Adrenal gland (tissue), 12 donors: ENCODE data around the gene AKR7A3. TPM values are rescaled to one million over a fixed set of nuclear protein-coding genes. Genes with fewer than 3 reads are reported as not detected.

Experiments
- DNase-seq, 7 donors: peaks; one replicate each; pipeline ENCODE4 v3.0.0-alpha.2; 2019 to 2020
- H3K27ac ChIP-seq, 5 donors: fragments of 200-600 bp; sonication (generic) in 4 of 5; 1 replicate in 3 of 5; 2 replicates in 2 of 5; pipeline versions ENCODE4 v1.5.1 to v1.8.0; 2016 to 2020; ENCODE audit warnings: mild to moderate bottlenecking in 1 of 5
- H3K27me3 ChIP-seq: fragments of 200-600 bp; 2 replicates; pipeline ENCODE4 v1.8.0; 2021
- H3K36me3 ChIP-seq, 2 donors: fragments of 200-600 bp; replicated peaks in 1 of 2; 1 replicate in 1 of 2; 2 replicates in 1 of 2; pipeline versions ENCODE4 v1.5.1 to v1.8.0; 2018 to 2022
- H3K4me1 ChIP-seq, 2 donors: fragments of 200-600 bp; replicated peaks in 1 of 2; 1 replicate in 1 of 2; 2 replicates in 1 of 2; pipeline versions ENCODE4 v1.5.1 to v1.8.0; 2018 to 2021
- H3K4me3 ChIP-seq, 4 donors: fragments of 200-600 bp; sonication (generic) in 3 of 4; one replicate each; pipeline ENCODE4 v1.5.1; 2016 to 2018
- H3K9me3 ChIP-seq, 3 donors: fragments of 200-600 bp; sonication (generic) in 1 of 3; replicated peaks in 1 of 3; 1 replicate in 2 of 3; 2 replicates in 1 of 3; pipeline versions ENCODE4 v1.5.1 to v1.8.0; 2016 to 2021
- POLR2A ChIP-seq, 2 donors: fragments of 450-650 bp; IDR thresholded peaks; one replicate each; pipeline ENCODE4 v1.6.1; 2017; ENCODE audit warnings: antibody characterized with exemption in 2 of 2, mild to moderate bottlenecking in 2 of 2, moderate library complexity in 1 of 2
- WGBS, 4 donors: extraction: QIAGEN DNeasy Blood & Tissue Kit in 2 of 4; methylation state at CpG; one replicate each; pipeline versions ENCODE4 v1.1.5 to v1.1.7; 2013 to 2017; 5-methylcytosine and 5-hydroxymethylcytosine counted together
- intact Hi-C, 2 donors: fragments of 100-400 bp; cut with DNase I; formaldehyde crosslinking; loops; one replicate each; pipeline versions ENCODE4 v1.14.1 to v1.15.0; 2022 to 2023
- polyA plus RNA-seq, 3 donors: library from polyadenylated mRNA; stranded (reverse); fragments of 200-250 nt in 2 of 3; fragments of 350-450 nt in 1 of 3; fragmentation: Illumina TruSeq in 1 of 3; extraction: RNeasy Lipid Tissue Mini Kit (QIAGEN cat#74804) in 1 of 3; gene quantifications; one replicate each; pipeline ENCODE4 v1.2.3, GENCODE V29; 2013 to 2014
- total RNA-seq, 9 donors: library from RNA; depleted of rRNA in 4 of 9; stranded (reverse); fragments of >200 nt in 4 of 9; fragments of 120-200 nt in 1 of 9; fragmentation: NEBNext Ultra II Directional in 1 of 9; extraction: Animal tissue kit (Norgen Biotek cat#: 25700) in 1 of 9; gene quantifications; one replicate each; pipeline versions ENCODE4 v1.1.0 to v1.2.4, GENCODE V29; 2013 to 2023
- TF ChIP-seq, protein P1 (sequence below), 6 experiments: fragments of 450-650 bp in 4 of 6; fragments of 200-600 bp in 2 of 6; sonication (generic) in 1 of 6; IDR thresholded peaks; 1 replicate in 5 of 6; 2 replicates in 1 of 6; pipeline versions ENCODE4 v1.5.1 to v1.8.0; 2016 to 2021; ENCODE audit warnings: antibody characterized with exemption in 6 of 6, mild to moderate bottlenecking in 2 of 6, moderate library complexity in 1 of 6
- donor health status: healthy with polysubstance abuse.
- donor health status: Bipolar disorder and iron deficiency.
- donor health status: DM: yes; HTN: yes; CAD: no.
- donor health status: DM: no; HTN: no; CAD: no.
- donor health status: DM: no; HTN: no; CAD: no.
- donor health status: DM: yes; HTN: yes; CAD: no.

The AKR7A3 gene
- total and polyA plus RNA-seq, 12 donors = 1.1 to 11.3 (median 4.5) TPM

DNA sequence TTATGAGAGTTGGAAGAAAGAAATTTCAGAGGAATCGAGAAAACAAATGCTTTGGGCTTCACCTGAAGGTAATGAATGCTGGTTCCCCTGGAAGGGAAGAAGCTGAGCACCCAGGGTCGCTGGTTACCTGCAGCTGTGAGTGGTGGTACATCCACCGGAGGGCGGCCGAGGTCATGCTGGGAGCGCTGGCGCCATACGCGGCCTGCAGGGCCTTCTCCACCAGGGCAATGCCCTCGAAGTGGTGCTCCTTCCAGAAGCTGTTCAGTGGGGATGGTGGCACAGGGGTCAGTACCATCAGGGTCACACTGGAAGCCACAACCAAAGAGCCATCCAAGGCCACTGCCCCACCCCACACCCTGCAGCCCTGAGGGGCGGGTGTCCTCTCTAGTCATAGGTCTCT lies 20.1 kb downstream of the AKR7A3 start:
- intact Hi-C loops = loop anchor here in 1 of 2 donors (10.0 kb wide), 1 partner anchor 386 kb away; no protein-coding TSS in a partner anchor
- TF ChIP-seq, protein P1, sequence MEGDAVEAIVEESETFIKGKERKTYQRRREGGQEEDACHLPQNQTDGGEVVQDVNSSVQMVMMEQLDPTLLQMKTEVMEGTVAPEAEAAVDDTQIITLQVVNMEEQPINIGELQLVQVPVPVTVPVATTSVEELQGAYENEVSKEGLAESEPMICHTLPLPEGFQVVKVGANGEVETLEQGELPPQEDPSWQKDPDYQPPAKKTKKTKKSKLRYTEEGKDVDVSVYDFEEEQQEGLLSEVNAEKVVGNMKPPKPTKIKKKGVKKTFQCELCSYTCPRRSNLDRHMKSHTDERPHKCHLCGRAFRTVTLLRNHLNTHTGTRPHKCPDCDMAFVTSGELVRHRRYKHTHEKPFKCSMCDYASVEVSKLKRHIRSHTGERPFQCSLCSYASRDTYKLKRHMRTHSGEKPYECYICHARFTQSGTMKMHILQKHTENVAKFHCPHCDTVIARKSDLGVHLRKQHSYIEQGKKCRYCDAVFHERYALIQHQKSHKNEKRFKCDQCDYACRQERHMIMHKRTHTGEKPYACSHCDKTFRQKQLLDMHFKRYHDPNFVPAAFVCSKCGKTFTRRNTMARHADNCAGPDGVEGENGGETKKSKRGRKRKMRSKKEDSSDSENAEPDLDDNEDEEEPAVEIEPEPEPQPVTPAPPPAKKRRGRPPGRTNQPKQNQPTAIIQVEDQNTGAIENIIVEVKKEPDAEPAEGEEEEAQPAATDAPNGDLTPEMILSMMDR (IDR thresholded peaks at IDR 0.05) = no peak
- TF ChIP-seq POLR2A (IDR thresholded peaks at IDR 0.05) = no peak
- Histone ChIP-seq H3K27me3 (no peaks in the 10 kb centered on the region), H3K9me3 (no peaks in the 10 kb centered on the region), H3K36me3 (no peaks in the 10 kb centered on the region), H3K4me1 (no peaks in the 10 kb centered on the region), H3K4me3 (no peak overlapping the region), H3K27ac (no peak overlapping the region)
- DNase-seq = no peak
- 81 to 88% (median 84%) methylated on average over 7 to 11 of the region's 11 CpGs for WGBS, 4 donors

DNA sequence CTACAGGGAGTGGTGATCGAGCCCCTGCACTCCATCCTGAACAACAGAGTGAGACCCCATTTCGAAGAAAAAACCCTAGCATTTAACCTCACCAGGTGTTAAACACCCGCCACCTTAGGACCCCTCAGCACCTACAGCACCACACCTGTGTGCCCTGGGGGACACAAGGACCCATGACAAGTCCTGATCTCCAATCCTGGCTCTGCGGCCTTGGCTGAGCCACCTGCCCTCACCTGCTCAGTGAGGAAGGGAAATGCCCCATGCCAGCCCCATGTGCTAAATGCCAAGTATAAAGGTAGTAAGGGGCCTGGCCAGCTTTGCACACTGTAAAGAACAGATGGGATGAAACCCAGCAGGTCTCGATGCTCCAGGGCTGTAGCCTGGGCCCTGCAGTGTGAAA lies 25.8 kb downstream of the AKR7A3 start:
- intact Hi-C loops = loop anchor here in 1 of 2 donors (10.0 kb wide), 1 partner anchor 392 kb away; no protein-coding TSS in a partner anchor
- no peak for DNase-seq
- TF ChIP-seq, protein P1 (IDR thresholded peaks at IDR 0.05) = no peak
- no peak for TF ChIP-seq POLR2A (IDR thresholded peaks at IDR 0.05)
- Histone ChIP-seq H3K27me3 (no peaks in the 10 kb centered on the region), H3K27ac (no peak overlapping the region), H3K4me3 (no peak overlapping the region), H3K36me3 (peaks cover 0 to 23% of the 10 kb centered on the region in 2 donors), H3K9me3 (no peaks in the 10 kb centered on the region), H3K4me1 (no peaks in the 10 kb centered on the region)
- WGBS, 4 donors = 88 to 98% (median 93%) methylated on average over 4 to 5 of the region's 5 CpGs

DNA sequence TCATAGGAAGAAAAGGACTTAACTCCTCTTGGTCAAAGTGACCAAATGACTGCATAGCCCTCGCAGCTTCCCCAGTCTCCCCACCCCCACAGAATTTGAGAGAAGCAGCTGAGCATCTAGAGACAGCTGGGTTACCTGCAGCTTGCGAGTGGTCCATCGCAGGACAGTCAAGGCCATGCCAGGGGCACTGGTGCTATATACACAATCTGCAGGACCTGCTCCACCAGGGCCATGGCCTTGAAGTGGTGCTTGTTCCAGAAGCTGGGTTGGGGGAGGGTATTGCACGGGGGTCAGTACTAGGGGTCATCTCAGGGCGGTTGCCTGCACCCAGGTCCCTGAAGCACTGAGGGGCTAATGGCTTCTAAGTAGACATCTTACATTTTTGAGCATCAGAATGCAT lies 26.5 kb downstream of the AKR7A3 start:
- no peak for DNase-seq

DNA sequence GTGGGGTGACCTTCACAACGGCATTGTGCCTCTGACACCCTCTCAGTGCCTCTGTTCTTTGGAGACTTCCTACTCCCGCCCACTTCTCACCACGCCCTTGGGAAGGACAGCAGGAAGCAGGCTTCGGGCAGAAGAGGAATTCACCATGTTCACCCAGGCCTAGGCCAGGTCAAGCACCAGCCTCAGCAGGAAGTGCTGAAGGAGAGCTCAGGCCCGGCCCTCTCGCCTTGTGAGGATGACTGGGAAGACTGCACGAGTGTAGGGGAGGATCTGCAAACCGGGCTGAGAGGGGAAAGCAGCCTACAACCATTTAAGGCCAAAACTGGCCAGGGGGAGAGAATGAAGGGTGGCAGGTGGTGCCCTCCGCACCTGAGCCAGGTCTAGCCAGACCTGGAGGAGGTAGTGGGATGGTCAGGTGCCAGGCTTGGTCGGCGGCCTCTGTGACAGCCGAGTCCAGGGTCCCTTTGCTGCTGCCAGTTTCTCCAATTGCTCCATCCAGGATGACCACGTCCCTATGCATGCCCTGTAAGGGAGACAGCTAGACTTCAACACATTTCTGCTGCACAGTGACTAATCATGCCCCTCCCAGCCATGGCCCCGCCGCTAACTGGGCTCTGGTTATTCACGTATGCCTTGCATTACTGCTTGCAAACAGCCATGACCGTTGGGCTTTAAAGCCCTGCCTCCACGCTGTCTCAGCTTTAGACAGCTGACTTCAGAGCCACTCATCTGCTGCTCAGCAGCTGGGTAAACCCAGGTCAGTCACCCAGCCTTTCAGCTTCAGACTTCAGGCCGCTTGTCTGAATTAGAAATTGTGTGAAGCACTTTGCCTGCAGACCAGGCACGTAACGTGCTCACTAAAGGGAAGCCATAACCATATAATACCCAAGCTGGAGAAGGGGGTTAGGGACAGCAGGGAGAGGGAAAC lies 28.1 kb downstream of the AKR7A3 start:
- Histone ChIP-seq H3K4me3 (no peak overlapping the region), H3K4me1 (no peaks in the 10 kb centered on the region), H3K27me3 (no peaks in the 10 kb centered on the region), H3K36me3 (peaks cover 0 to 36% of the 10 kb centered on the region in 2 donors), H3K27ac (no peak overlapping the region), H3K9me3 (no peaks in the 10 kb centered on the region)
- TF ChIP-seq POLR2A (IDR thresholded peaks at IDR 0.05) = no peak
- TF ChIP-seq, protein P1 (IDR thresholded peaks at IDR 0.05) = no peak
- 74 to 86% (median 79%) methylated on average over 18 to 21 of the region's 21 CpGs for WGBS, 4 donors
- DNase-seq = peak in 3 of 7 donors; percentile 30 to 63 (median 46)
- intact Hi-C loops = loop anchor here in 1 of 2 donors (10.0 kb wide), 1 partner anchor 394 kb away; no protein-coding TSS in a partner anchor

More for the DNA sequence above, 26.5 kb downstream of the AKR7A3 start:
- WGBS, 4 donors = 51 to 56% (median 55%) methylated on average over 3 to 5 of the region's 5 CpGs; no CpG with 5 or more reads in 1 of the 4 donors
- H3K27me3 ChIP-seq = no peaks in the 10 kb centered on the region
- no peak overlapping the region for H3K27ac ChIP-seq
- TF ChIP-seq POLR2A (IDR thresholded peaks at IDR 0.05) = no peak
- TF ChIP-seq, protein P1 (IDR thresholded peaks at IDR 0.05) = no peak
- H3K9me3 ChIP-seq = no peaks in the 10 kb centered on the region
- H3K4me3 ChIP-seq = no peak overlapping the region
- H3K4me1 ChIP-seq = no peaks in the 10 kb centered on the region
- intact Hi-C loops = loop anchor here in 1 of 2 donors (10.0 kb wide), 1 partner anchor 393 kb away; no protein-coding TSS in a partner anchor
- H3K36me3 ChIP-seq = peaks cover 0 to 28% of the 10 kb centered on the region in 2 donors
